ENCODE measurements around the gene KRTAP10-8.
"Not testable (repeated sequence)": the region's sequence is repeated elsewhere in the genome, so short reads cannot be mapped to it uniquely, and the experiment has no call there.

The KRTAP10-8 gene

GRCh38 chr21:44639331-44639655 lies 27.4 kb downstream of the KRTAP10-8 start:
- TF ChIP-seq GATA2 (IDR thresholded peaks at IDR 0.05; ENCODE audit: low read depth, low read length) = no peak
- TF ChIP-seq GATA3 (IDR thresholded peaks at IDR 0.05; ENCODE audit: low read depth, low read length) = no peak

GRCh38 chr21:44640761-44641160 lies 28.9 kb downstream of the KRTAP10-8 start:
- TF ChIP-seq GATA2 (IDR thresholded peaks at IDR 0.05; ENCODE audit: low read depth, low read length) (no peak), GATA3 (IDR thresholded peaks at IDR 0.05; ENCODE audit: low read depth, low read length) (no peak)

GRCh38 chr21:44643741-44644310 lies 31.9 kb downstream of the KRTAP10-8 start:
- TF ChIP-seq GATA2 (IDR thresholded peaks at IDR 0.05; ENCODE audit: low read depth, low read length) (no peak), GATA3 (IDR thresholded peaks at IDR 0.05; ENCODE audit: low read depth, low read length) (no peak)

- no peak for TF ChIP-seq GATA2 (IDR thresholded peaks at IDR 0.05; ENCODE audit: low read depth, low read length)
- no peak for TF ChIP-seq GATA3 (IDR thresholded peaks at IDR 0.05; ENCODE audit: low read depth, low read length)
Observed at GRCh38 chr21:44644878-44645277, 33.0 kb downstream of the KRTAP10-8 start.

- not testable (repeated sequence) for TF ChIP-seq GATA2, GATA3 (IDR thresholded peaks at IDR 0.05; ENCODE audit: low read depth, low read length)
Observed at GRCh38 chr21:44646366-44647221, 34.7 kb downstream of the KRTAP10-8 start, which contains the start of gene KRTAP10-11. Gene KRTAP10-11, plus strand, starts transcription at chr21:44646414. Its CDS starts 45 bp downstream, at chr21:44646459.

- TF ChIP-seq GATA2 (IDR thresholded peaks at IDR 0.05; ENCODE audit: low read depth, low read length) (no peak), GATA3 (IDR thresholded peaks at IDR 0.05; ENCODE audit: low read depth, low read length) (no peak)
Observed at GRCh38 chr21:44647222-44647552, 35.3 kb downstream of the KRTAP10-8 start.

- TF ChIP-seq GATA2 (IDR thresholded peaks at IDR 0.05; ENCODE audit: low read depth, low read length) (no peak), GATA3 (IDR thresholded peaks at IDR 0.05; ENCODE audit: low read depth, low read length) (no peak)
Observed at GRCh38 chr21:44648557-44649311, 36.9 kb downstream of the KRTAP10-8 start.

GRCh38 chr21:44649521-44650100 lies 37.7 kb downstream of the KRTAP10-8 start:
- no peak for TF ChIP-seq GATA3 (IDR thresholded peaks at IDR 0.05; ENCODE audit: low read depth, low read length)
- no peak for TF ChIP-seq GATA2 (IDR thresholded peaks at IDR 0.05; ENCODE audit: low read depth, low read length)

GRCh38 chr21:44650265-44650972 lies 38.5 kb downstream of the KRTAP10-8 start:
- TF ChIP-seq GATA3 (IDR thresholded peaks at IDR 0.05; ENCODE audit: low read depth, low read length) (no peak), GATA2 (IDR thresholded peaks at IDR 0.05; ENCODE audit: low read depth, low read length) (no peak)

- TF ChIP-seq GATA2 (IDR thresholded peaks at IDR 0.05; ENCODE audit: low read depth, low read length) (no peak), GATA3 (IDR thresholded peaks at IDR 0.05; ENCODE audit: low read depth, low read length) (no peak)
Observed at GRCh38 chr21:44650973-44651675, 39.2 kb downstream of the KRTAP10-8 start.

- TF ChIP-seq GATA2 (IDR thresholded peaks at IDR 0.05; ENCODE audit: low read depth, low read length) (no peak), GATA3 (IDR thresholded peaks at IDR 0.05; ENCODE audit: low read depth, low read length) (no peak)
Observed at GRCh38 chr21:44653123-44653522, 41.2 kb downstream of the KRTAP10-8 start.

GRCh38 chr21:44653656-44654575 lies 42.0 kb downstream of the KRTAP10-8 start:
- TF ChIP-seq GATA2 (IDR thresholded peaks at IDR 0.05; ENCODE audit: low read depth, low read length) = no peak
- no peak for TF ChIP-seq GATA3 (IDR thresholded peaks at IDR 0.05; ENCODE audit: low read depth, low read length)
